MCF 10A (cell line): ENCODE results near the gene TMEM109. TPM values are rescaled to one million over a fixed set of nuclear protein-coding genes. Genes with fewer than 3 reads are reported as not detected.
A peak's percentile ranks its signal among the peaks of the same experiment; 100 is the strongest.

Source experiments
- Bru-seq: library from RNA; stranded (reverse); fragments of 400-500 nt; gene quantifications from one replicate; lab custom pipeline; 2021; lab: Mats Ljungman, UMichigan
- BruChase-seq, 2 experiments: library from RNA; stranded (reverse); fragments of 400-500 nt; gene quantifications; one replicate each; lab custom pipeline; 2021; lab: Mats Ljungman, UMichigan
- BruUV-seq: library from RNA; stranded (reverse); fragments of 400-500 nt; replicated peaks from 2 replicates; lab custom pipeline; 2021; lab: Mats Ljungman, UMichigan
- CTCF ChIA-PET: fragments of 300-600 bp; sonication (Branson Sonifier 250); formaldehyde crosslinking; extraction: SDS; loops from one replicate; lab custom pipeline; 2021; ENCODE audit warnings: antibody characterized with exemption, inconsistent platforms; lab: Yijun Ruan, JAX
- POLR2A ChIA-PET: fragments of 300-600, 350-650 bp; sonication (Branson Sonifier 250); formaldehyde crosslinking; extraction: SDS; loops from one replicate; lab custom pipeline; 2020; ENCODE audit warnings: antibody characterized with exemption, inconsistent platforms; lab: Yijun Ruan, JAX
- DNase-seq: peaks from one replicate; pipeline ENCODE4 v3.0.0-alpha.2; 2018; ENCODE audit not compliant: unreplicated experiment
- H3K27ac Mint-ChIP-seq: one replicate; pipeline ENCODE4 v1.8.0; 2022; ENCODE audit warnings: mild to moderate bottlenecking, low read depth, mixed read lengths; ENCODE audit not compliant: unreplicated experiment
- H3K27me3 Mint-ChIP-seq: one replicate; pipeline ENCODE4 v1.8.0; 2022; ENCODE audit warnings: mixed read lengths; ENCODE audit not compliant: insufficient read depth, unreplicated experiment
- H3K36me3 Mint-ChIP-seq: one replicate; pipeline ENCODE4 v1.8.0; 2022; ENCODE audit warnings: mild to moderate bottlenecking, moderate library complexity, mixed read lengths; ENCODE audit not compliant: insufficient read depth, unreplicated experiment
- H3K4me1 Mint-ChIP-seq: one replicate; pipeline ENCODE4 v1.8.0; 2022; ENCODE audit warnings: mixed read lengths; ENCODE audit not compliant: insufficient read depth, unreplicated experiment
- H3K4me3 Mint-ChIP-seq: one replicate; pipeline ENCODE4 v1.8.0; 2022; ENCODE audit warnings: mild to moderate bottlenecking, moderate library complexity, mixed read lengths; ENCODE audit not compliant: unreplicated experiment
- H3K9me3 Mint-ChIP-seq: one replicate; pipeline ENCODE4 v1.8.0; 2022; ENCODE audit warnings: mixed read lengths; ENCODE audit not compliant: unreplicated experiment
- intact Hi-C: fragments of 100-400 bp; cut with micrococcal nuclease; formaldehyde crosslinking; loops from 2 replicates; pipeline ENCODE4 v1.14.1; 2022
- long read RNA-seq: library from polyadenylated mRNA; stranded (forward); transcript quantifications from one replicate; pipeline ENCODE4 v2.0.0, GENCODE V29; 2022
- total RNA-seq: library from RNA; stranded (reverse); gene quantifications from 2 replicates; pipeline ENCODE4 v1.2.3, GENCODE V29; 2022
- TF ChIP-seq, protein P1 (sequence below): fragments of 200-600 bp; IDR thresholded peaks from one replicate; pipeline ENCODE4 v1.8.0; 2022; ENCODE audit warnings: antibody characterized with exemption, mild to moderate bottlenecking; ENCODE audit not compliant: unreplicated experiment

TMEM109 gene
- total RNA-seq (39.5 and 45.8 TPM in 2 replicates), Bru-seq, nascent RNA (percentile 48 among the genes with signal in this experiment), BruChase-seq, experiment 1, labeled RNA remaining after a 6-hour chase (percentile 78 among the genes with signal in this experiment), BruChase-seq, experiment 2, labeled RNA remaining after a 2-hour chase (percentile 55 among the genes with signal in this experiment)
- long read RNA-seq, transcript TMEM109-201 (4 exons, 2,413 nt), result major isoform, 105 of 127 reads
- long read RNA-seq, partial matches to known transcripts, result 20 of 127 reads
- long read RNA-seq, other reads (novel, unspliced or antisense), result 2 of 127 reads

DNA sequence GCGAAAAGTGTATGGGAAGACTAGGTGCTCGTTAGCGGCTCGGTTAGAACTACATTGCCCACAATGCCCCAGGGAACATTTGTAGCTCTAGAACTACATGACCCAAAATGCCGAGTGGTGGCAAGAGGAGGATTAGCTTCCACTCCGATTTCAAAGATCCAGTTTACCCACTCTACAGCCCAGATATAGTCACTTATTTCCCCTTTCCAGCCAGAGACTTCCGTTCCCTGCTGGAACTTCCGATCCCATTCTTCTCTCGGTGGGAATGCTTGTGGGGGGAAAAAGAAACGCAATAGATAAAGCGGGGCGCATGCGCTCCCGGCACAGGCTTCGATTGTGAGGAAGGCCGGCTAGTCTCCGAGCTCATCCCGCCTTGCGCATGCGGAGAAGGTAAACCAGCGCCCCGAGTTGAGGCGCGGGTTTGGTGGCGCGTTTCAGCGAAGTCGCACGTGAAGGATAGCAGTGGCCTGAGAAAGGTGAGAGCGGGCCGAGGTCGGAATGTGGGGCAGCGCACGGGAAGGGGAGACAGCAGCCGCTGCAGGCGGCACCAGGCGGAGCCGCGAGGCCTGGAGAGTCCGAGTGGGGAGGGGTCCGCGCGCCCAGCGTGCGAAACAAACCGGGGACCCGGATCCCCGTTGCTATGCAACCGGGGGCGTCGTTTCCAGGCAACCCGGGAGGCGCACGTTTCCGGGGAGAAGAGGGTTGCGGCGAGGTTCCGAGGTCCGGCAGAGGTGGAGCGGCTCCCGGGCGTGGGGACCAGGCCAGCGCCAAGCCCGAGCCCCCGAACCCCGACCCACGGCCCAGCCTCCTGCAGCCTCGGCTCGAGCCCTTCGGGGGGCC lies at the start of gene TMEM109:
Gene TMEM109 (plus strand): TSS at position 366 of the 840 bp plus-strand sequence. CDS start 5,536 bp downstream, outside the sequence.
- peak; percentile 90 for DNase-seq
- peaks cover 6% of the 10 kb centered on the region for H3K27me3 Mint-ChIP-seq
- no peaks in the 10 kb centered on the region for H3K9me3 Mint-ChIP-seq
- BruUV-seq, result no TSS peak
- POLR2A ChIA-PET, result interaction anchor here (0.6 to 4.7 kb wide), 17 partner anchors 8 to 1365 kb away, joined by 3 to 69 read pairs (median 4); partner anchors contain the start of genes CCDC86, PRPF19, TMEM132A and VPS37C
- intact Hi-C loops, result loop anchor here (10.0 kb wide), 1 partner anchor 251 kb away; the partner anchor contains the start of gene VPS37C
- TF ChIP-seq, protein P1, sequence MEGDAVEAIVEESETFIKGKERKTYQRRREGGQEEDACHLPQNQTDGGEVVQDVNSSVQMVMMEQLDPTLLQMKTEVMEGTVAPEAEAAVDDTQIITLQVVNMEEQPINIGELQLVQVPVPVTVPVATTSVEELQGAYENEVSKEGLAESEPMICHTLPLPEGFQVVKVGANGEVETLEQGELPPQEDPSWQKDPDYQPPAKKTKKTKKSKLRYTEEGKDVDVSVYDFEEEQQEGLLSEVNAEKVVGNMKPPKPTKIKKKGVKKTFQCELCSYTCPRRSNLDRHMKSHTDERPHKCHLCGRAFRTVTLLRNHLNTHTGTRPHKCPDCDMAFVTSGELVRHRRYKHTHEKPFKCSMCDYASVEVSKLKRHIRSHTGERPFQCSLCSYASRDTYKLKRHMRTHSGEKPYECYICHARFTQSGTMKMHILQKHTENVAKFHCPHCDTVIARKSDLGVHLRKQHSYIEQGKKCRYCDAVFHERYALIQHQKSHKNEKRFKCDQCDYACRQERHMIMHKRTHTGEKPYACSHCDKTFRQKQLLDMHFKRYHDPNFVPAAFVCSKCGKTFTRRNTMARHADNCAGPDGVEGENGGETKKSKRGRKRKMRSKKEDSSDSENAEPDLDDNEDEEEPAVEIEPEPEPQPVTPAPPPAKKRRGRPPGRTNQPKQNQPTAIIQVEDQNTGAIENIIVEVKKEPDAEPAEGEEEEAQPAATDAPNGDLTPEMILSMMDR, result no peak
- CTCF ChIA-PET, result interaction anchor here (0.6 to 2.4 kb wide), 12 partner anchors 9 to 649 kb away, joined by 3 to 15 read pairs (median 4); no protein-coding TSS in a partner anchor
- no peaks in the 10 kb centered on the region for H3K36me3 Mint-ChIP-seq
- peaks cover 23% of the 10 kb centered on the region for H3K4me1 Mint-ChIP-seq
- H3K4me3 Mint-ChIP-seq, result peak within 1 kb of the TSS; percentile 97
- peak within 1 kb of the TSS; percentile 95 for H3K27ac Mint-ChIP-seq

DNA sequence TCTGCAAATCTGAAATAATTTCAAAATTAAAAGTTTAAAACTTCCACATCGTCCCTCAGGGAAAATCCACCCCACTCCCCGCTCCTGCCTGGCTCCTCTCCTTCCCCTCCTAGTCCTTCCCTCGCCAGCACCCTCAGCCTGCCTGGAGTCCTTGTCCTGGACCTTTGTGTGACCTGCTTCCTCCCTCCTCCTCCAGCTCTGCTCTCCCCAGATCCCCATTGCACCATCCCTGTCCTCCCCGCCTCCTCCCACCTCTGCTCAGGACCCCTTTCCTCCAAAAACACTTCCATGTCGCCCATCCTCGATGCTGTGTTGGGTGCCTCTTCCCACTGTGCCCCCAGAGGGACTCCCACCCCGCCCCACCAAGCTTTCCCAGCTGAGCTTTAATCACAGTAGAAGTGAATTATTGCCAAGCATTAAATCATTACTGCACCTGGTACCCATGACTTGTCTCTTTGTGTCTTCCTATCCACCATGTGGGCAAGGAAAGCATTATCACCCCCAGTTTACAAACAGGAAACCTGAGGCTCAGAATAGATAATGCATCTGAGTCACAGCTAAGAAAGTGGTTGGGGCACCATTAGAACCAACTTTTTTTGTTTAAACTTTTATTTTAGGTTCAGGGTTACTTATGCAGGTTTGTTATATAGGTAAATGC lies 49.0 kb upstream of the TMEM109 start:
- Mint-ChIP-seq H3K4me1 (no peaks in the 10 kb centered on the region), H3K4me3 (no peak overlapping the region), H3K27me3 (peaks cover 32% of the 10 kb centered on the region), H3K9me3 (no peaks in the 10 kb centered on the region), H3K36me3 (no peaks in the 10 kb centered on the region), H3K27ac (no peak overlapping the region)
- no peak for DNase-seq
- ChIA-PET POLR2A (interaction anchor here (0.7 kb wide), 1 partner anchor 36 kb away, joined by 3 read pairs; no protein-coding TSS in a partner anchor), CTCF (interaction anchor here (0.7 kb wide), 2 partner anchors 848 to 1012 kb away, joined by 3 to 4 read pairs; no protein-coding TSS in a partner anchor)
- BruUV-seq, result no TSS peak
- TF ChIP-seq, protein P1, result no peak
- intact Hi-C loops, result no loop called here

GRCh38 chr11:60866911-60867870 lies 46.8 kb upstream of the TMEM109 start, which contains the start of gene ZP1:
TSS of gene ZP1 (plus strand) at chr11:60867542. CDS start at chr11:60867562, 20 bp downstream.
- Mint-ChIP-seq H3K36me3 (no peaks in the 10 kb centered on the region), H3K27ac (no peak within 1 kb of the TSS), H3K4me1 (no peaks in the 10 kb centered on the region), H3K4me3 (no peak within 1 kb of the TSS), H3K9me3 (no peaks in the 10 kb centered on the region), H3K27me3 (peaks cover 29% of the 10 kb centered on the region)
- ChIA-PET CTCF (interaction anchor here (0.6 to 2.0 kb wide), 7 partner anchors 20 to 262 kb away, joined by 3 to 8 read pairs (median 4); no protein-coding TSS in a partner anchor), POLR2A (no interaction called here)
- BruUV-seq, result no TSS peak
- TF ChIP-seq, protein P1, result no peak
- intact Hi-C loops, result no loop called here
- DNase-seq, result no peak
